GM13977 (cell line): ENCODE measurements around the gene FHL5.

Experiments used
- DNase-seq: peaks from one replicate; pipeline ENCODE4 v3.0.0; 2012; ENCODE audit warnings: low spot score
- CTCF ChIP-seq: IDR thresholded peaks from 2 replicates; pipeline ENCODE4 v1.5.1; 2012; ENCODE audit warnings: mild to moderate bottlenecking, control low read depth; ENCODE audit not compliant: insufficient read depth; ENCODE audit errors: extremely low read depth, missing control alignments
- in situ Hi-C: fragments of 300-500 bp; cut with MboI; formaldehyde crosslinking; loops from one replicate; pipeline ENCODE4 v1.12.0; 2022; ENCODE audit warnings: low sequenced_read_pairs, low pct_unique_long_range_greater_than_20kb, mixed read lengths, inconsistent platforms; ENCODE audit not compliant: unreplicated experiment

The FHL5 gene

GRCh38 chr6:96651816-96652215 lies 88.9 kb downstream of the FHL5 start:
- peak; percentile 10 for DNase-seq
- in situ Hi-C loops: no loop called here

GRCh38 chr6:96652552-96652951 lies 89.6 kb downstream of the FHL5 start:
- TF ChIP-seq CTCF: no peak
- DNase-seq: no peak
- in situ Hi-C loops: no loop called here

More at GRCh38 chr6:96651816-96652215, 88.9 kb downstream of the FHL5 start:
- no peak for TF ChIP-seq CTCF

GRCh38 chr6:96653181-96653580 lies 90.3 kb downstream of the FHL5 start:
- TF ChIP-seq CTCF: no peak

GRCh38 chr6:96656567-96656966 lies 93.6 kb downstream of the FHL5 start:
- in situ Hi-C loops: no loop called here
- no peak for TF ChIP-seq CTCF
- no peak for DNase-seq

More at GRCh38 chr6:96653181-96653580, 90.3 kb downstream of the FHL5 start:
- no peak for DNase-seq
- in situ Hi-C loops: no loop called here

- no peak for TF ChIP-seq CTCF
- in situ Hi-C loops: no loop called here
- DNase-seq: no peak
Observed at GRCh38 chr6:96657344-96657743, 94.4 kb downstream of the FHL5 start.

GRCh38 chr6:96659084-96659845 lies 96.3 kb downstream of the FHL5 start:
- in situ Hi-C loops: no loop called here
- no peak for TF ChIP-seq CTCF
- DNase-seq: no peak
